ENCODE measurements around the gene MAN2A2. TPM values are rescaled to one million over a fixed set of nuclear protein-coding genes. Genes with fewer than 3 reads are reported as not detected.

Gene MAN2A2
- total and polyA plus RNA-seq, 9 of the 15 experiments (the other 6 are each of a cell fraction or from before 2014, with no cell fraction given), result 7.3 to 151 (median 43.4) TPM

GRCh38 chr15:90934256-90934948 lies 31.3 kb downstream of the MAN2A2 start (continued):
- TF ChIP-seq ARID4B (CRISPR knock-in tag; IDR thresholded peaks at IDR 0.05) (peak; percentile 66; the same call in 1 of the 2 replicates), HDAC1 (IDR thresholded peaks at IDR 0.05) (no peak), TBP (optimal IDR thresholded peaks at IDR 0.05; ENCODE audit: low read depth, low read length) (peak; percentile 33), DPF2 (IDR thresholded peaks at IDR 0.05) (no peak), ZNF76 (CRISPR knock-in tag; IDR thresholded peaks at IDR 0.05; ENCODE audit: borderline replicate concordance) (0 out of 2 replicates have a peak, but pooled peaks have one; percentile 15), HNRNPLL (IDR thresholded peaks at IDR 0.05; ENCODE audit: low read depth, low read length, poor library complexity, severe bottlenecking) (no peak), YY1 (IDR thresholded peaks at IDR 0.05; ENCODE audit: borderline replicate concordance in 1 of 3, control insufficient read depth in 1 of 3, extremely low read depth in 1 of 3, insufficient read depth in 3 of 3, insufficient read length in 1 of 3, insufficient replicate concordance in 2 of 3, low read depth in 1 of 3, low read length in 2 of 3) (peak in 1 of 3 experiments; percentile 59), CLOCK (CRISPR knock-in tag; IDR thresholded peaks at IDR 0.05; ENCODE audit: borderline replicate concordance) (no peak)
